Mesenchymal stem cell (in vitro differentiated cells and primary cell): Measurements from ENCODE around the gene SSH3. TPM values are rescaled to one million over a fixed set of nuclear protein-coding genes. Genes with fewer than 3 reads are reported as not detected.

Experiments used
- DNase-seq: peaks from one replicate; pipeline ENCODE4 v3.0.0-alpha.2; 2013
- H2AFZ ChIP-seq: one replicate; pipeline ENCODE4 v1.6.1; 2013; ENCODE audit warnings: low read depth, mild to moderate bottlenecking, control low read depth, inconsistent platforms, low read length, moderate library complexity
- H2AK5ac ChIP-seq: 2 replicates; pipeline ENCODE4 v1.6.1; 2013; ENCODE audit warnings: low read length, moderate library complexity, mild to moderate bottlenecking, inconsistent platforms; ENCODE audit not compliant: severe bottlenecking
- H2BK120ac ChIP-seq: one replicate; pipeline ENCODE4 v1.6.1; 2013; ENCODE audit warnings: low read depth, mild to moderate bottlenecking, inconsistent platforms, low read length, moderate library complexity
- H2BK12ac ChIP-seq, 2 experiments: one replicate each; pipeline ENCODE4 v1.6.1; 2013; ENCODE audit warnings: inconsistent platforms in 2 of 2, low read length in 2 of 2, mild to moderate bottlenecking in 2 of 2, moderate library complexity in 2 of 2, control low read depth in 1 of 2
- H2BK15ac ChIP-seq: one replicate; pipeline ENCODE4 v1.6.1; 2013; ENCODE audit warnings: mild to moderate bottlenecking, low read depth, inconsistent platforms; ENCODE audit not compliant: poor library complexity, severe bottlenecking
- H2BK5ac ChIP-seq: 2 replicates; pipeline ENCODE4 v1.6.1; 2013; ENCODE audit warnings: low read depth, mild to moderate bottlenecking, low read length, control low read depth, inconsistent platforms; ENCODE audit not compliant: poor library complexity, severe bottlenecking
- H3K14ac ChIP-seq, 2 experiments: one replicate each; pipeline ENCODE4 v1.6.1; 2013; ENCODE audit warnings: inconsistent platforms in 2 of 2, low read length in 2 of 2, control low read depth in 1 of 2, mild to moderate bottlenecking in 1 of 2, moderate library complexity in 1 of 2
- H3K18ac ChIP-seq, 2 experiments: one replicate each; pipeline ENCODE4 v1.6.1; 2013; ENCODE audit warnings: inconsistent platforms in 2 of 2, low read length in 2 of 2, control low read depth in 1 of 2, low read depth in 1 of 2, mild to moderate bottlenecking in 1 of 2
- H3K23ac ChIP-seq, 2 experiments: one replicate each; pipeline ENCODE4 v1.6.1; 2013; ENCODE audit warnings: inconsistent platforms in 2 of 2, low read length in 2 of 2, mild to moderate bottlenecking in 2 of 2, moderate library complexity in 2 of 2, control low read depth in 1 of 2
- H3K27ac ChIP-seq: 2 replicates; pipeline ENCODE4 v1.5.1; 2013; ENCODE audit warnings: mild to moderate bottlenecking, moderate library complexity, low read length, control low read depth, inconsistent platforms; ENCODE audit not compliant: poor library complexity, severe bottlenecking
- H3K27me3 ChIP-seq, 2 experiments: 2 replicates each; pipeline versions ENCODE4 v1.6.1 to v1.7.0; 2013; ENCODE audit warnings: low read length in 2 of 2, mild to moderate bottlenecking in 2 of 2, moderate library complexity in 2 of 2, control low read depth in 1 of 2, inconsistent platforms in 1 of 2; ENCODE audit not compliant: control insufficient read depth in 1 of 2, insufficient read depth in 1 of 2
- H3K36me3 ChIP-seq, 2 experiments: 2 replicates each; pipeline versions ENCODE4 v1.6.1 to v1.7.0; 2013; ENCODE audit warnings: low read length in 2 of 2, control low read depth in 1 of 2, inconsistent platforms in 1 of 2, low read depth in 1 of 2, mild to moderate bottlenecking in 1 of 2; ENCODE audit not compliant: insufficient read depth in 2 of 2, control insufficient read depth in 1 of 2
- H3K4ac ChIP-seq, 2 experiments: one replicate each; pipeline ENCODE4 v1.6.1; 2013; ENCODE audit warnings: inconsistent platforms in 2 of 2, low read length in 2 of 2, mild to moderate bottlenecking in 2 of 2, moderate library complexity in 2 of 2, control low read depth in 1 of 2, low read depth in 1 of 2
- H3K4me1 ChIP-seq: 2 replicates; pipeline ENCODE4 v1.6.1; 2013; ENCODE audit warnings: low read depth, low read length, control low read depth; ENCODE audit not compliant: control insufficient read depth, insufficient read depth
- H3K4me2 ChIP-seq: 2 replicates; pipeline ENCODE4 v1.6.1; 2013; ENCODE audit warnings: low read length, mild to moderate bottlenecking, inconsistent platforms; ENCODE audit not compliant: poor library complexity, severe bottlenecking
- H3K4me3 ChIP-seq, 2 experiments: 2 replicates each; pipeline versions ENCODE4 v1.5.1 to v1.7.0; 2013; ENCODE audit warnings: low read length in 2 of 2, mild to moderate bottlenecking in 2 of 2, control low read depth in 1 of 2, low read depth in 1 of 2; ENCODE audit not compliant: insufficient read depth in 1 of 2
- H3K79me1 ChIP-seq: replicated peaks from 2 replicates; pipeline ENCODE4 v1.6.1; 2013; ENCODE audit warnings: mild to moderate bottlenecking, control low read depth, low read length, inconsistent platforms; ENCODE audit not compliant: poor library complexity, severe bottlenecking
- H3K9ac ChIP-seq: 2 replicates; pipeline ENCODE4 v1.7.0; 2013; ENCODE audit warnings: mild to moderate bottlenecking, low read length, moderate library complexity
- H3K9me3 ChIP-seq: 2 replicates; pipeline ENCODE4 v1.7.0; 2013; ENCODE audit warnings: mild to moderate bottlenecking, low read length; ENCODE audit not compliant: control insufficient read depth
- H4K8ac ChIP-seq: one replicate; pipeline ENCODE4 v1.6.1; 2013; ENCODE audit warnings: inconsistent platforms, mild to moderate bottlenecking, low read length, moderate library complexity
- H4K91ac ChIP-seq: one replicate; pipeline ENCODE4 v1.6.1; 2013; ENCODE audit warnings: mild to moderate bottlenecking, low read length, inconsistent platforms
- WGBS: methylation state at CpG from one replicate; pipeline ENCODE4 v1.1.7; 2013; ENCODE audit warnings: mixed read lengths; 5-methylcytosine and 5-hydroxymethylcytosine counted together
- polyA plus RNA-seq, 2 experiments: library from polyadenylated mRNA; stranded (reverse); fragments of 200-250 nt; gene quantifications; one replicate each; pipeline ENCODE4 v1.2.3, GENCODE V29; 2013

The SSH3 gene
- polyA plus RNA-seq (2013, experiment 1 of 2) = 71.0 TPM
- polyA plus RNA-seq (2013, experiment 2 of 2) = 71.6 TPM

DNA sequence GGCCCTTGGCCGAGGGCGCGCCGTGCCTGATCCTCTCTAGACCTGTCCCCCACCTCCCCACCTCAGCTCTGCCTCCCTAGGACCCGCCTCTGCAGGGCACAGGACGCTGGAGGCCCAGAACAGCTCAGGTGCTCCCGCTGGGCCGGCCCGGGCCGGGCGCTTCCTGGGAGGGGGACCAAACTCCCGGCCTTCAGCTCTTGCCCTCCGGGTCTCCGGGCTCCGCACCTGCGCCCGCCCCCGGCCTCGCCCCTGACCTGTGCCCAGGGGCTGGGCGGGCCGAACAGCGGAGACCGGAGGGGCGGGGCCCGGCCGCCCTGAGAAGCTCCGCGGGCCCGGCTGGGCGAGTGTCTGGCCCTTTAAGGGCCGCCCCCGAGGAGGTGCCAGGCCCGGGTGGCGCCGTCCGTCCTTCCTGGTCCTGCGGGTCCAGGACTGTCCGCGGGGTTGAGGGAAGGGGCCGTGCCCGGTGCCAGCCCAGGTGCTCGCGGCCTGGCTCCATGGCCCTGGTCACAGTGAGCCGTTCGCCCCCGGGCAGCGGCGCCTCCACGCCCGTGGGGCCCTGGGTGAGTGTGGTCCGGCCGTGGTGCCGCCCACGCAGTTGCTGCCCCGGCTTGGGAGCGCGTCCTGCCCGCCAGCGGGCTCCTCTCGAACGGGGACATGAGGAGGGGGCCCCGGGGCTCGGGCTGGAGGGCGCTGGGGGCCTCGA, at the start of gene SSH3:
Gene SSH3, plus strand, starts transcription at position 399 of the 703 bp plus-strand sequence. Its CDS starts 96 bp downstream, at position 495.
- Histone ChIP-seq H3K18ac (peak within 1 kb of the TSS; percentile 90 to 96), H4K91ac (peak within 1 kb of the TSS; percentile 92), H3K27me3 (no peaks in the 10 kb centered on the region), H3K27ac (peak within 1 kb of the TSS; percentile 37), H4K8ac (peak within 1 kb of the TSS; percentile 83), H3K4ac (peak within 1 kb of the TSS; percentile 92 to 93), H3K4me3 (peak within 1 kb of the TSS; percentile 86 to 90), H2BK15ac (peak within 1 kb of the TSS; percentile 92), H2BK120ac (peak within 1 kb of the TSS; percentile 68), H3K79me1 (peaks cover 31% of the 10 kb centered on the region), H3K9me3 (no peaks in the 10 kb centered on the region), H3K36me3 (peaks cover 44 to 54% of the 10 kb centered on the region in 2 experiments), H3K4me1 (peaks cover 35% of the 10 kb centered on the region), H2AFZ (peak within 1 kb of the TSS; percentile 67), H3K9ac (peak within 1 kb of the TSS; percentile 82), H3K23ac (peak within 1 kb of the TSS in 1 of 2 experiments; percentile 95), H3K4me2 (peak within 1 kb of the TSS; percentile 88), H2BK12ac (peak within 1 kb of the TSS; percentile 77 to 83), H3K14ac (peak within 1 kb of the TSS in 1 of 2 experiments; percentile 97), H2AK5ac (peak within 1 kb of the TSS; percentile 33), H2BK5ac (peak within 1 kb of the TSS; percentile 49)
- DNase-seq = peak; percentile 65
- 2% methylated on average over 64 of the region's 65 CpGs for WGBS

DNA sequence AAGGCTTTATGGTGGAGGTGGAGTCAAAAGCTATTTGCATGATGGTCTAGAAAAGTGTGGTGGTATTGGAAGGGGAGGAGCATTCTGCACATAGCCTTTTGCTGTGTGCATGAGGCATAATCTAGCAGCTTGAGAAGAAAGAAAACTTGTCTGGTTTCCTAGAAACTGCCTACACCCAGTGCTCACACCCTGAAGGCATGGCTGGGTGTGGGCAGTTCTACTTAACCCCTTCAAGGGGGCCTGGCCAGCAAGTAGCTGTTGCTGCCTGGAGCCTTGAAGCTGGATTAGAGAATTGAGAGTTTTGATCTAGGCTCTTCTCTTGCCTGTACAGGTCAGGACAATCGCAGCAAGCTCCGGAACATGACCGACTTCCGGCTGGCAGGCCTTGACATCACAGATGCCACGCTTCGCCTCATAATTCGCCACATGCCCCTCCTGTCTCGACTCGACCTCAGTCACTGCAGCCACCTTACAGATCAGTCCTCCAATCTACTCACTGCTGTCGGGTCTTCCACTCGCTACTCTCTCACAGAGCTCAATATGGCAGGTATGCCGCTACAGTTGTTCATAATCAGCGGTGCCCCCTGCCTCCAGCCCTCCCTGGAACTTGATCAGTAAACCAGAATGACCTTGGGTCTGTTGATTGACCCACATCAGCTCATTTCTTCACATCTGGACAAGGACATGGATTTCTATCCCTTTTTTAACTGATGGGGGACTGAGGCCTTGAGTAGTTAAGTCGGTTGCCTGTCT, 49.3 kb upstream of the SSH3 start:
- no peak overlapping the region for H3K23ac ChIP-seq
- H2BK12ac ChIP-seq = no peak overlapping the region
- no peak overlapping the region for H3K18ac ChIP-seq
- H4K91ac ChIP-seq = no peak overlapping the region
- no peak overlapping the region for H3K9ac ChIP-seq
- H2BK5ac ChIP-seq = no peak overlapping the region
- H2BK120ac ChIP-seq = no peak overlapping the region
- H3K27ac ChIP-seq = no peak overlapping the region
- H3K27me3 ChIP-seq = no peaks in the 10 kb centered on the region
- no peaks in the 10 kb centered on the region for H3K9me3 ChIP-seq
- H2BK15ac ChIP-seq = no peak overlapping the region
- no peak overlapping the region for H4K8ac ChIP-seq
- no peak overlapping the region for H3K4me3 ChIP-seq
- H3K4me2 ChIP-seq = no peak overlapping the region
- no peak for DNase-seq
- no peaks in the 10 kb centered on the region for H3K4me1 ChIP-seq
- peaks cover 43% of the 10 kb centered on the region for H3K79me1 ChIP-seq
- 94% methylated on average over 14 of the region's 14 CpGs for WGBS
- no peak overlapping the region for H2AFZ ChIP-seq
- peaks cover 69 to 86% of the 10 kb centered on the region in 2 experiments for H3K36me3 ChIP-seq
- no peak overlapping the region for H2AK5ac ChIP-seq
- no peak overlapping the region for H3K14ac ChIP-seq
- no peak overlapping the region for H3K4ac ChIP-seq

DNA sequence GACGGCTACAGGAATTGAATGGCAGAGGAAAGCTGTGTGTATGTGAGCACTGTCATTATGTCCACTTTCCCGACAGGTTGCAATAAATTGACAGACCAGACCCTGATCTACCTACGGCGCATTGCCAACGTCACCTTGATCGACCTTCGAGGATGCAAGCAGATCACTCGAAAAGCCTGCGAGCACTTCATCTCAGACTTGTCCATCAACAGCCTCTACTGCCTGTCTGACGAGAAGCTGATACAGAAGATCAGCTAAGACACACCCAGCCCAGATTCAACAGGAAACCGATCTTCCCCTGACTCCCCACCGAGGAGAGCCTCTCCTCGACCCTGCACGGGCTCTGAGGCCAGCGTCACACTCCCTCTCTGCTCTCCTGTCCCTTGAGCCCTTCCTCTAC, 48.5 kb upstream of the SSH3 start:
- no peak overlapping the region for H3K4me3 ChIP-seq
- no peak overlapping the region for H2BK12ac ChIP-seq
- peaks cover 38% of the 10 kb centered on the region for H3K79me1 ChIP-seq
- no peak overlapping the region for H2AK5ac ChIP-seq
- no peak overlapping the region for H3K4me2 ChIP-seq
- H2AFZ ChIP-seq = no peak overlapping the region
- H3K9me3 ChIP-seq = no peaks in the 10 kb centered on the region
- peaks cover 67 to 78% of the 10 kb centered on the region in 2 experiments for H3K36me3 ChIP-seq
- H4K91ac ChIP-seq = no peak overlapping the region
- DNase-seq = no peak
- WGBS = 97% methylated on average over 10 of the region's 15 CpGs
- no peak overlapping the region for H3K18ac ChIP-seq
- H3K27me3 ChIP-seq = no peaks in the 10 kb centered on the region
- H2BK120ac ChIP-seq = no peak overlapping the region
- H2BK5ac ChIP-seq = no peak overlapping the region
- no peak overlapping the region for H2BK15ac ChIP-seq
- H3K27ac ChIP-seq = no peak overlapping the region
- no peak overlapping the region for H3K4ac ChIP-seq
- H3K9ac ChIP-seq = no peak overlapping the region
- no peak overlapping the region for H4K8ac ChIP-seq
- no peaks in the 10 kb centered on the region for H3K4me1 ChIP-seq
- no peak overlapping the region for H3K14ac ChIP-seq
- no peak overlapping the region for H3K23ac ChIP-seq

- Histone ChIP-seq H3K4ac (no peak overlapping the region), H3K79me1 (peaks cover 33% of the 10 kb centered on the region), H2BK15ac (peak overlapping the region; percentile 3), H3K14ac (no peak overlapping the region), H3K27me3 (no peaks in the 10 kb centered on the region), H3K36me3 (peaks cover 61 to 73% of the 10 kb centered on the region in 2 experiments), H2BK120ac (no peak overlapping the region), H2BK5ac (no peak overlapping the region), H4K8ac (no peak overlapping the region), H2BK12ac (no peak overlapping the region), H2AFZ (no peak overlapping the region), H3K23ac (no peak overlapping the region), H3K9me3 (no peaks in the 10 kb centered on the region), H3K27ac (no peak overlapping the region), H3K4me2 (no peak overlapping the region), H3K18ac (no peak overlapping the region), H3K4me3 (no peak overlapping the region), H3K4me1 (no peaks in the 10 kb centered on the region), H3K9ac (no peak overlapping the region), H2AK5ac (no peak overlapping the region), H4K91ac (no peak overlapping the region)
- no peak for DNase-seq
- 95% methylated on average over 10 of the region's 10 CpGs for WGBS
These were observed 48.0 kb upstream of the SSH3 start for GRCh38 chr11:67255353-67255752.
